Measurements from ENCODE around the gene TCEAL9.
A peak's percentile ranks its signal among the peaks of the same experiment; 100 is the strongest.
"Not testable (repeated sequence)": the region's sequence is repeated elsewhere in the genome, so short reads cannot be mapped to it uniquely, and the experiment has no call there.

Gene TCEAL9

GRCh38 chrX:103376118-103376978 is 20.0 kb downstream of the TCEAL9 start, which contains the start of gene BEX3:
Gene BEX3, plus strand, starts transcription at chrX:103376538. Its CDS starts 984 bp downstream, at chrX:103377522.
- peak; percentile 71 for DNase-seq

GRCh38 chrX:103376979-103377324 is 20.6 kb downstream of the TCEAL9 start:
- peak; percentile 32 for DNase-seq

- no peak for DNase-seq
These were observed 22.7 kb downstream of the TCEAL9 start for GRCh38 chrX:103378990-103379389.

- no peak for DNase-seq
These were observed 26.6 kb downstream of the TCEAL9 start for GRCh38 chrX:103382877-103383276.

- DNase-seq: no peak
These were observed 28.4 kb downstream of the TCEAL9 start for GRCh38 chrX:103384672-103385071.

GRCh38 chrX:103385283-103385830 is 29.1 kb downstream of the TCEAL9 start:
- not testable (repeated sequence) for DNase-seq

- no peak for DNase-seq
These were observed 30.0 kb downstream of the TCEAL9 start for GRCh38 chrX:103386332-103386731.

- no peak for DNase-seq
These were observed 37.2 kb downstream of the TCEAL9 start for GRCh38 chrX:103393487-103393886.

- DNase-seq: no peak
These were observed 39.9 kb downstream of the TCEAL9 start for GRCh38 chrX:103396186-103396585.

- DNase-seq: no peak
These were observed 40.4 kb downstream of the TCEAL9 start for GRCh38 chrX:103396660-103397059.

- DNase-seq: no peak
These were observed 41.4 kb downstream of the TCEAL9 start for GRCh38 chrX:103397707-103398106.

GRCh38 chrX:103398421-103398864 is 42.1 kb downstream of the TCEAL9 start:
- no peak for DNase-seq

GRCh38 chrX:103399744-103400143 is 43.4 kb downstream of the TCEAL9 start:
- no peak for DNase-seq

GRCh38 chrX:103400931-103401330 is 44.6 kb downstream of the TCEAL9 start:
- DNase-seq: no peak

- DNase-seq: peak; percentile 62
These were observed 48.1 kb downstream of the TCEAL9 start for GRCh38 chrX:103404231-103405008.

GRCh38 chrX:103405009-103405333 is 48.7 kb downstream of the TCEAL9 start:
- no peak for DNase-seq

GRCh38 chrX:103406256-103406655 is 50.0 kb downstream of the TCEAL9 start:
- no peak for DNase-seq

- no peak for DNase-seq
These were observed 51.5 kb downstream of the TCEAL9 start for GRCh38 chrX:103407776-103408175.

Measured in NCI-H1105 (cell line).